ENCODE data around the gene CFAP100.

Gene CFAP100

DNA sequence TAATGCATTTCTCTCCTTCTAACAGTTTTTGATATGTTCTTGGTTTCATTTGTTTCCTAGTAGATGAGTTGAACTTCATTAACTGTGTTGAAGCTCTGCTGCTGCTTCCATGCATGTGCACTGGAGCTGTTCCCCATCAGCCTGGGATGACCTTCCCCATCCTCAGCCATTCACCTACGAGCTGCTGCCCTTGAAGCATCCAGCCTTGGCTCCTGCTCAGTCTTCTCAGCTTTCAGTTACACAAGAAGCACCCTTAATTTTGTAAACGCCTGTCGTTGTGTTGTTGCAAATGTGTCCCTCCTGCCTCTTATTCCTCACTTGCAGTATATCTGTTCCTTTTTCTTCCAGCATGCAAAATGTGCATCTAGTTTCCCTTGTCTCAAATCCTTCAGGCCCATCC lies 89.4 kb downstream of the CFAP100 start:
- DNase-seq: no peak

DNA sequence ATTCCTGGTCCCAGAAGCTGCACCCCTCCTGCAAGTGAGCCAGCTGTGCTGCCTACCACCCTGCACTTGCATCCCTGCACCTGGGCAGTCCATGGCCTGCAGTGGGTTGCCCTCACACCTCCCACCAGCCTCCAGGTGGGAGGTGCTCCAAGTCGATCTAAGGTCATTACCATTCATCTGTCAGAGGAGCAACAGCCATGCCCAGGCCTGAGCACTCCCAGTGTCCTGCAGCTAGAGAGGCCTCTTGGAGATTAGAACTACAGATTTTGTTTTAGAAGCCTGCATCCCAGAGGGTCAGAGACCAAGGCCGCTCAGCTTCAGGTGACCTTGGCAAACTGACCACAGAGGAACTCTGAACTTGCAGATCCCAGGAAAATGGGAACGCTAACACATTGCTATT lies 90.0 kb downstream of the CFAP100 start:
- no peak for DNase-seq

DNA sequence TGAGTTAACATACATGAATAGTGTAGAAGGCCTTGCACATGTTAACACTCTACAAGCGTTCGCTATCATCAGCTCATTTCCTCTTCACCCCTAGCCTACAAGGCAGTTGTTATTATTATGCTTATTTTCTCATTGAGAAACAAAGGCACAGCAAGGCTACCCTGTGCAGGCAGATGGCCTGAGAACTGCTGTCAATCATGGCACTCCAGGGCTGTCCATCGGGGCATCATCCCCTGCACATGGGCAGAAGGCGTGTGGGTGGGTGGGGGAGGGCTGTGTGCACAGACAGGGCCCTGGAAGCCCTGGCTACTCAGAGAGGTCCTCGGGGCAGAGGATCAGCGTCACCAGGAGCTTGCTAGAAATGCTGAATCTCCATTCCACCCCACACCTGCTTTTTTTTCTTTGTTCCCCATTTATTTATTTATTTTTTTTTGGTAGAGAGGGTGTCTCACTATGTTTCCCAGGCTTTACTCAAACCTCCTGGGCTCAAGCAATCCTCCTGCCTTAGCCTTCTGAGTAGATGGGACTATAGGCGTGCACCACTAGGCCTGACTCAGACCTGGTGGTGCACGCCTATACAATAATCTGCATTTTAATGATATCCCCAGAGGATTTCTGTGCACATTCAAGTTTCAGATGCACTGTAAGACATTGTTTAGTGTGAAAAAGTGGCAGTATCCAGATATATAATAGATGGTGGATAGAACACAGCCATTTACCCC lies 90.6 kb downstream of the CFAP100 start:
- DNase-seq: no peak

DNA sequence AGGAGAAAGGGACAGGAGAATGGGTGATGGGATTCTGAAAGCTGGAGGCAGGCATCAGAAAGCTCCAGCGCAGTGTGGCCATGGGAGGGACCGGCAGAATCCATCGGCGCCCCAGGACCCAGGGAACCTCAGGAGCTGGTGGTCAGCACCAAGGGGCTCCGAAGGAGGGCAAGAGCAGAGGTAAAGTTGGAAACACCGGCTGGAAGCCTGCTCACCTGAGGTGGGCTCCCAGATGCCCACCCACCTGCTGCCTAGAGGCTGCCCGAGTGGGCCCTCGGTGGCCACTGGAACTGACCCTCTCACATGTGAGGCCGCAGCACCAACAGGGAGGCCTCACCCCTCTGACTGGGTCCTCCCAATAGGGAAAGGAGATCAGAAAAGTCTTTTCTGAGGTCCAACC lies 91.2 kb downstream of the CFAP100 start:
- no peak for DNase-seq
